SKM-1 treated with dmso at 0.1 percent for 144 hours (cell line): ENCODE results near the gene SLC1A4.
"Not testable (repeated sequence)": the region's sequence is repeated elsewhere in the genome, so short reads cannot be mapped to it uniquely, and the experiment has no call there.

Experiments
- DNase-seq: peaks from one replicate; lab custom pipeline; 2025; ENCODE audit not compliant: unreplicated experiment; lab: John Stamatoyannopoulos, UW

SLC1A4 gene

GRCh38 chr2:64963719-64964118, 25.5 kb upstream of the SLC1A4 start:
- DNase-seq = no peak

GRCh38 chr2:64966017-64966416, 23.2 kb upstream of the SLC1A4 start:
- DNase-seq = no peak

- no peak for DNase-seq
These were observed 22.4 kb upstream of the SLC1A4 start for GRCh38 chr2:64966839-64967238.

- no peak for DNase-seq
These were observed 21.6 kb upstream of the SLC1A4 start for GRCh38 chr2:64967601-64968000.

- not testable (repeated sequence) for DNase-seq
These were observed 20.1 kb upstream of the SLC1A4 start for GRCh38 chr2:64969086-64969485.

- no peak for DNase-seq
These were observed 18.7 kb upstream of the SLC1A4 start for GRCh38 chr2:64970495-64970894.

- no peak for DNase-seq
These were observed 16.8 kb upstream of the SLC1A4 start for GRCh38 chr2:64972426-64972825.

GRCh38 chr2:64972876-64973275, 16.3 kb upstream of the SLC1A4 start:
- DNase-seq = no peak

- no peak for DNase-seq
These were observed 13.9 kb upstream of the SLC1A4 start for GRCh38 chr2:64975232-64975821.

- DNase-seq = no peak
These were observed 12.9 kb upstream of the SLC1A4 start for GRCh38 chr2:64976276-64976675.

- DNase-seq = peak; percentile 9
These were observed 10.5 kb upstream of the SLC1A4 start for GRCh38 chr2:64978514-64979268.

- DNase-seq = no peak
These were observed 9.5 kb upstream of the SLC1A4 start for GRCh38 chr2:64979744-64980143.

- no peak for DNase-seq
These were observed 9.0 kb upstream of the SLC1A4 start for GRCh38 chr2:64980183-64980582.

GRCh38 chr2:64982311-64982857, 6.8 kb upstream of the SLC1A4 start:
- no peak for DNase-seq

GRCh38 chr2:64982932-64983331, 6.3 kb upstream of the SLC1A4 start:
- no peak for DNase-seq

GRCh38 chr2:64985447-64985846, 3.8 kb upstream of the SLC1A4 start:
- DNase-seq = no peak

GRCh38 chr2:64987001-64987955, 1.9 kb upstream of the SLC1A4 start:
- DNase-seq = no peak

- DNase-seq = no peak
These were observed 1.2 kb upstream of the SLC1A4 start for GRCh38 chr2:64987956-64988419.

- DNase-seq = peak; percentile 85
These were observed 626 bp upstream of the SLC1A4 start for GRCh38 chr2:64988420-64989125.

GRCh38 chr2:64989982-64990614, 899 bp downstream of the SLC1A4 start:
- DNase-seq = no peak
